ENCODE results near the gene CMTM3.

- TF ChIP-seq CTCF (IDR thresholded peaks at IDR 0.05) (no peak), EZH2 (IDR thresholded peaks at IDR 0.05) (no peak)
Measured at GRCh38 chr16:66590322-66590721, 14.2 kb upstream of the CMTM3 start.
